Activated T-cell treated with anti-CD3 and anti-CD28 coated beads for 4 hours (primary cell): ENCODE measurements around the gene CTBP1.

Experiments used
- DNase-seq: peaks from one replicate; pipeline ENCODE4 v3.0.0-alpha.2; 2020

Gene CTBP1

GRCh38 chr4:1279253-1279652 lies 30.3 kb upstream of the CTBP1 start:
- no peak for DNase-seq

GRCh38 chr4:1277667-1278665 lies 29.0 kb upstream of the CTBP1 start:
- no peak for DNase-seq

DNA sequence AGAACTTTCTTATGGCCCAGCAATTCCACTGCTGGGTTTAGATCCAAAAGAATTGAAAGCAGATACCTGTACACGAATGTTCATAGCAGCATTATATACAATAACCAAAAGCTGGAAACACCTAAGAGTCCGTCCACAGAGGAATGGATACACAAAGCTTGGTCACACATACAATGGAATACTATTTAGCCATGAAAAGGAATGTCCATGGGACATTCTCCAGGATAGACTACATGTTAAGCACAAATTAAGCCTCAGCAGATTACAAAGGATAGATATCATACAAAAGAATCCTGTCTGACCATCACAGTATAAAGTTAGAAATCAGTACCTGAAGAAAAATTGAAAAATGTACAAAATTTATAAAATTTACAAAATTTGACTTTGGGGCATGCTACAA lies 28.1 kb upstream of the CTBP1 start:
- DNase-seq, result no peak

DNA sequence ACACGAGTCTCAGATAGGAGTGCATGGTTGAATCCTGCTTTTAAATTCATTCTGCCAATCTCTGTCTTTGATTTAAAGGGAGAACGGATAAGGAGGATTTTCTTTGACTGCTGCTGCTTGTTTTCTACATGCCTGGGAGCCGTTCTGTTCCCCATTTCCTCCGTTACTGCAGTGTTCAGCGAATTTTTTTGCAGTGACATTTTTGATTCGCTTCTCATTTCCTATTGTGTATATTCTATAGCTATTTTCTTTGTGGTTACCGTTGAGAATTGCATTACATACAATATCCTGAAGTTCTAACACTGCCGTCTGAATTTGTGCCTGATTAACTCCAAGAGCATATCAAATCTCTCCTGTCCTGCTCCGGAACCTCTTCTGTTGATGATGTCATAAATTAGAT lies 25.9 kb upstream of the CTBP1 start:
- no peak for DNase-seq

- DNase-seq, result no peak
Measured at GRCh38 chr4:1271686-1272085, 22.8 kb upstream of the CTBP1 start.

- DNase-seq, result no peak
Measured at GRCh38 chr4:1269209-1269608, 20.3 kb upstream of the CTBP1 start.

GRCh38 chr4:1266881-1267763 lies 18.2 kb upstream of the CTBP1 start:
- DNase-seq, result no peak

GRCh38 chr4:1265351-1265750 lies 16.4 kb upstream of the CTBP1 start:
- DNase-seq, result no peak

DNA sequence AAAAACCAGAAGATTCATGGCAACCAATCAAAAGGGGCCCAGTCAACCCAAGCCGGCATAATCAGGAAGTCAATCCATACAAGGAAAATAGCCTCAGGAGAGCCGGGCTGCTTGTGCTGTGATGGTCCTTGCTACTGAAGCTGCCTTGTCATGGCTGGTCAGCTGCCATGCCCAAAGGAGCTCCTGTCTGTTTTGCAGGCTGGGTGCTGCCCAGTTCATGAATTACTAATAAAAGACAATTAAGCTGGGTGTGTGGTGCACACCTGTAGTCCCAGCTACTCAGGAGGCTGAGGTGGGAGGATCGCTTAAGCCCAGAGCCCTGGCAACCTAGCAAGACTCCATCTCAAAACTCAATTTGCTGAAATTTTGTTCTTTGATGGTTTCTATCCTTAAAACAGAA lies 16.0 kb upstream of the CTBP1 start:
- DNase-seq, result no peak

DNA sequence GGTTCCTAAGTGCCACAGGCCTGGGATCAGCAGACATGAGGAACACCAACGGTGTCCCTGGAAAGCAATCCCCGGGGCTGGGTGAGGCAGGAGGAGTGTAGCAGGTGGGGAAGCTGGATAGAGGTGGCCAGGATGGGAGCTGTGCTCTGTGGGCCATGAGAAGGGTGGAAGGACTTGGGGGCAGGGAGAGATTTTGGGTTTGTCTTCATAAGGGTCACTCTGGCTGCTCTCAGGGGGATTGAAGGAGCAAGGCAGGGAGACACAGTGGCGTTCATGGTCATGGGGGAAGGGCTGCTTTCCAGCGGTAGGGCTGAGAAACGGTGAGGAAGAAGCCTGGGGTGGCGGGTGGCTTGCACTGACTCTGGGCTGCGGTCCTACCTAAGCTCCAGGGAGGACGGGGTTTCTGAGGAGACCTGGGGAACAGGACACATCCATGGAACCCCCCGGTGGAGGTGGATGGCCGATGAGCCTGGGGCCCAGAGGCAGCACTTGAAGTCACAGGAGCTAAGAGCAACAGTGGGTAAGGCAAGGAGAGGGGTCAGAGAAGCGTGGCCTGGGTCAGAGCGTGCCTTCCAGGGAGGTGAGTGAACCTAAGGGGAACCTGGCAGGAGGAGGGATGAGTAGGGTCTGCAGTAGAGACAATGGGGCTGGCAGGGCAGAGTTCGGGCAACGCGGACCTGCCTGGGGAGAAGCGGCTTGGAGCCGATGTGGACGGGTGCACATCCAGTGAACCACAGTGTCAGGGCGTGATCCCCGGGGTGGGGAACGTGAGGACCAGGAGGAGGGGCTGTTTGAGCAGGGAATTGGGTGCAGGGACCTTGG lies 12.4 kb upstream of the CTBP1 start:
- DNase-seq, result no peak

DNA sequence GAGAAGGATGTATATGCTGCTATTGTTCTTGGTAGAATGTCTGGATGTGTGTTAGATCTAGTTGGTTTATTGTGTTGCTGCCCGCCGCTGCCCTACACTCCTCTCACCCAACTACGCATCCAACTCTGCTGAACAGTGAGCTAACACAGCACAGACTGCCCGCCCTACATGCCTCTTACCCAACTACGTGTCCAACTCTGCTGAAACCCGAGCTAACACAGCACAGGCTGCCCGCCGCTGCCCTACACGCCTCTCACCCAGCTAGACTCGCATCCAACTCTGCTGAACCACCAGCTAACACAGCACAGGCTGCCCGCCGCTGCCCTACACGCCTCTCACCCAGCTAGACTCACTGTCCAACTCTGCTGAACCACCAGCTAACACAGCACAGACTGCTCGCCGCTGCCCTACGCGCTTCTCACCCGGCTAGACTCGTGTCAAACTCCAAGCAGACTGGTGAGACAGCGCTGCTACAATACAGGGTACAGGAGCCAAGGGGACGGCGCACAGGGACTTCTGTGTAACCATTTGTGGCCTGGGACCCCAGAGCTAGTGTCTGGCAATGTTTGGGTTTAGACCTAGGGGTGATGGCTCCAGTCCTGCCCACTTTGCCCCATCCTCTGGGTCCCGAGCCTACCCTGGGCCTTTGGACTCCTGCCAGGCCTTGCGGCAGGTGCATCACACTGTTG lies 11.6 kb upstream of the CTBP1 start:
- DNase-seq, result no peak

- DNase-seq, result no peak
Measured at GRCh38 chr4:1259966-1260365, 11.0 kb upstream of the CTBP1 start.

DNA sequence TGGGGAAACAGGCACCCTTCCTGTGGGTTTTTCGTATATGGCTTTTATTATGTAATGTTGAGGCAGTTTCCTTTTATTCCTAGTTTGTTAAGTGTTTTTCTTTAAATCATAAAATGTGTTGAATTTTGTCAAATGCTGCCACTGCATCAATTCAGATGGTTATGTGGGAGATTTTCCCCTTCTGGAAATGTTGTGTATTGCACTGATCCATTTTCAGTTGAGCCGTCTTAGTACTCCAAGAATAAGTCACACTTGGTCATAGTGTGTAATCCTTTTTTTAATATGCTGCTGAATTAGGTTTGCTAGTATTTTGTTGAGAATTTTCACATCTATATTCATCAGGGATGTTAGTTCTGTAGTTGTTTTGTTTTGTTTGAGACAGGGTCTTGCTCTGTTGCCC lies 9.5 kb upstream of the CTBP1 start:
- no peak for DNase-seq

DNA sequence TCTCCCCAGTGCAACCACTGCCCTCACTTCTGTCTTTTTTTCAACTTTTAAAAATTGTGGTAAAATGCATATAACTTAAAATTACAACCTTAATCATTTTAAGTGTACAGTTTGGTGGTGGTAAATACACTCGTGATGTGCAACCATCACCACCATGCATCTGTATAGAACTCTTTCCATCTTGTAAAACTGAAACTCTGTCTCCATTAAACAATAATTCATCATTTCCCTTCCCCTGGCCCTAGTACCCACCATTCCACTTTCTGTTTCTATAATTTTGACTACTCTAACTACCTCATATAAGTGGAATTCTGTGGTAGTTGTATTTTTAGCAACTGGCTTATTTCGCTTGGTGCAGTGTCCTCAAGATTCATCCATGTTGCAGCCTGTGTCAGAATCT lies 6.8 kb upstream of the CTBP1 start:
- DNase-seq, result no peak

GRCh38 chr4:1255151-1255550 lies 6.2 kb upstream of the CTBP1 start:
- no peak for DNase-seq

- no peak for DNase-seq
Measured at GRCh38 chr4:1253831-1254230, 4.9 kb upstream of the CTBP1 start.

GRCh38 chr4:1252928-1253492 lies 4.1 kb upstream of the CTBP1 start:
- no peak for DNase-seq

GRCh38 chr4:1251773-1252066 lies 2.8 kb upstream of the CTBP1 start:
- no peak for DNase-seq

DNA sequence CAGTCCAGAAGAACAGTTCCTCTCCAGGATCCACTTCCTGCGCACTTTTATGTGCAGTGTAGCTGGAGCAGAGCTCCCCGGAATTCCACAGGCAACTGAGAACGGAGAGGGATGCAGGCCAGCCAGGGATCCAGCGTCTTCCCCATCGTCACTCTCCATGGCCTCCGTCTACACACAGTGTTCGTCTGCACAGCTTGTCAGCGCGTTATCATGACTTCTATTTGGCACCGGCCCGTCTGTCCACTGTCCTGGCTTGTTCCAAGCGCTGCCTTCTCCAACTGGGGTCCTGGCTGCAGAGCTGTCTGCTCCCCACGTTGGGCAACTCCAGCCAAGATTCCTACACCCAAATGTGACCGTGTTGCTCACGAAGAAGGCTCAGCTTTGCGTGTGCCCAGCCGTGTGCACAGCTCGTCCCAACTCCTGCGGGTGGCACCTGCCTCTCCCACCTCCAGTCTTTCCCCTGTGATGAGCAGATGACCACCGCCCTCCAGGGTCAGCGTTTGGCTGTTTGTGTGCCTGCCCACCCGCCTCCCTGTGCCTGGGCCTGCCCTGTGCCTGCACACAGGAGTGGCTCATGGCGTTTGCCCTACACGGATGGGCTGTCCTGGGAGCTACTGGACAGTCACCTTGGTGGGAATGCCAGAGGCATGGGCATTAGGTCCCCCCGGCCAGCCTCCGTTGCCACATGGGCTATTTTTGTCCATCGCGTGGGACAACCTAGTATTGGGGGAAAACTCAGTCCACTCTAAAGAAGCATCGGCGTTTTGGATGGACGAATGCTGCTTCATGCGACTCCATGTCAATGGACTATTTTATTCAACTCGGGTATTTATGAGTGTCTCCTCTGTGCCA lies 2.2 kb upstream of the CTBP1 start:
- DNase-seq, result no peak

DNA sequence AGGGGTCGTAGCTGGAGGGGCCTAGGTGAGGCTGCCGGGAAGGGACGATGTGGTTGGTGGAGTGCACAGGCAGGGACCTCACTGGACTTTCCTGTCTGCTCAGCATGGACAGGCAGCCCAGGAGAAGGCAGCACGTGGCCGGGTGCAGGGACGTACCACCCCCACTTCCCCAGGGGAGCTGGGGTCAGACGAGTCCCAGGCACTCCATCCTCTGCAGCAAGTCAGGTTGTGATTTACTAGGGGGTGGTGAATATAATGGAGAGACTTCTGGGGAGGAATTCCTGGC lies 1.5 kb upstream of the CTBP1 start:
- DNase-seq, result no peak

- peak; percentile 39 for DNase-seq
Measured at GRCh38 chr4:1249731-1250526, 999 bp upstream of the CTBP1 start.
